ENCODE measurements around the gene RUNX1. TPM values are rescaled to one million over a fixed set of nuclear protein-coding genes. Genes with fewer than 3 reads are reported as not detected.

RUNX1 gene
- total and polyA plus RNA-seq, 2 of the 13 experiments (the other 11 are each of a cell fraction or from before 2014, with no cell fraction given): 5.4 to 6.4 TPM

- TF ChIP-seq KIAA2018 (CRISPR knock-in tag; IDR thresholded peaks at IDR 0.05; ENCODE audit: borderline replicate concordance) (no peak), NFE2 (CRISPR knock-in tag; IDR thresholded peaks at IDR 0.05) (peak; percentile 61; the same call in 1 of the 2 replicates)
These were observed 58.3 kb downstream of the RUNX1 start (continued) for GRCh38 chr21:34990842-34991241.

DNA sequence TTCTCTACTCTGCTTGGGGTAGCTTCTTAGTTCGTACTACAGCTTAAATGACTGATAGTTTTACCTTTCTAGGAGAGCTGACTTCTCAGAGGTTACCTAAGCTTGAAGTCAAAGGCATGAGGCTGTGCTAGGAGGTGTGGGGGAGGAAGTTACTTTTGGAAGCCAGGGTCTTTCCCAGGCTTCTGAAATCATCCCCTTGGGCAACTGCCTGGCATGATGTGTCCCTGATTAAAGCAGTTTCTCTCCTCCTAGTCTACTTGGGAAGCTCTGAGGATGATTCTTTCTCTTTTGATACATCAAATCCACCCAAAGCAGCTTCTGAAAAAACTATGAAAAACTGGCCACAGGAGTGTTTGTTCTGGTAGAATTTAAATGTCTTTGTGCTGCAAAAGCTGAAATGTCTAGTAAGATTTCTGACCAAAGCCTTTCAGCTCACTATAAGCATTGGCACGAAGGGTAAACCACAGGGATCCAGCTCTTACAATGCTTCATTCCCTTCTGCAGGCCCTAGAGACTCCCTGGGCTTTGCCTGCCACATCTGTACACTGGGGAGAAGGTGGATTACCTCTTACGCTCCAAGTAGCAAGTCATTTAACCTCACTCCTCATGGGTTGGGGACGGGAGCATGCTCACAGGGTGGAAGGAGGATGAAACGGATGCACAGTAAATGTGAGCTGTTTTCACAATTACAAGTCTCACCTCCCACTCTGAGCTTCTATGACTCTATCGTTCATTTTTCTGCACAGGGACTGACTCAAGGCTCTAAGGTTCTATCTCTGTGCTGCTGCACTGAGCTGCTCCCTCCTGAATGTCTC is 59.6 kb downstream of the RUNX1 start:
- ATAC-seq (no peak), FAIRE-seq (no peak), DNase-seq (ENCODE audit: low spot score) (no peak)
- ChIA-PET POLR2A (no interaction called here), CTCF (ENCODE audit: low intra/inter-chr PET ratio, low total read pairs) (no interaction called here)
- H3K4me1 ChIP-seq (ENCODE audit: insufficient read depth, low read length): peaks cover 43% of the 10 kb centered on the region
- no TSS peak for BruUV-seq (replicated peaks)
- in situ Hi-C loops (cut with HindIII; ENCODE audit: extremely low pct_ligation_motif_present, low pct_unique_long_range_greater_than_20kb): loop anchor here (10.0 kb wide), 1 partner anchor 95 kb away; no protein-coding TSS in a partner anchor
- H3K27me3 ChIP-seq (ENCODE audit: control insufficient read depth in 1 of 2, insufficient read depth in 2 of 2, low read length in 2 of 2): no peaks in the 10 kb centered on the region
- H3K4me3 ChIP-seq (replicated peaks in 1 of 3; ENCODE audit: insufficient read depth in 1 of 3, low read depth in 2 of 3, low read length in 3 of 3): no peak overlapping the region
- H4K20me1 ChIP-seq (ENCODE audit: insufficient read depth, low read length): no peaks in the 10 kb centered on the region
- H3K9me3 ChIP-seq (ENCODE audit: low read length): no peaks in the 10 kb centered on the region
- H3K27ac ChIP-seq (ENCODE audit: extremely low read length, insufficient read depth, low read length): no peak overlapping the region
- H3K79me2 ChIP-seq (ENCODE audit: insufficient read depth, low read length): no peaks in the 10 kb centered on the region
- TF ChIP-seq ZNF451 (CRISPR knock-in tag; IDR thresholded peaks at IDR 0.05) (no peak), KDM6A (CRISPR knock-in tag; IDR thresholded peaks at IDR 0.05; ENCODE audit: low read depth) (no peak), EZH2 (conservative IDR thresholded peaks at IDR 0.05; ENCODE audit: low read depth, low read length) (no peak), CAMTA2 (CRISPR knock-in tag; IDR thresholded peaks at IDR 0.05; ENCODE audit: borderline replicate concordance) (no peak), SNAPC2 (CRISPR knock-in tag; IDR thresholded peaks at IDR 0.05) (no peak), SRF (IDR thresholded peaks at IDR 0.05; ENCODE audit: low read depth, low read length) (no peak), RBM39 (IDR thresholded peaks at IDR 0.05; ENCODE audit: low read depth, low read length, poor library complexity, severe bottlenecking) (no peak), NFYC (CRISPR knock-in tag; IDR thresholded peaks at IDR 0.05) (no peak), ZSCAN30 (CRISPR knock-in tag; IDR thresholded peaks at IDR 0.05) (no peak), ZNF841 (CRISPR knock-in tag; IDR thresholded peaks at IDR 0.05; ENCODE audit: borderline replicate concordance) (no peak)
- H3K4me2 ChIP-seq (ENCODE audit: low read depth, low read length): no peak overlapping the region
- intact Hi-C loops (cut with micrococcal nuclease; ENCODE audit: unreplicated experiment): no loop called here
- 78% methylated on average over 6 of the region's 6 CpGs for WGBS (ENCODE audit: low lambda C conversion rate)
- H3K36me3 ChIP-seq (replicated peaks in 1 of 2; ENCODE audit: control insufficient read depth in 1 of 2, insufficient read depth in 2 of 2, low read length in 2 of 2): no peaks in the 10 kb centered on the region
- no peak overlapping the region for H2AFZ ChIP-seq (ENCODE audit: low read length)
- H3K9ac ChIP-seq (ENCODE audit: insufficient read depth, low read depth, low read length): no peak overlapping the region

Data from HepG2 (cell line).